ENCODE measurements around the gene NOL9. TPM values are rescaled to one million over a fixed set of nuclear protein-coding genes. Genes with fewer than 3 reads are reported as not detected.

NOL9 gene
- total RNA-seq, 1 donor from 2014 or later, result 32.5 TPM

DNA sequence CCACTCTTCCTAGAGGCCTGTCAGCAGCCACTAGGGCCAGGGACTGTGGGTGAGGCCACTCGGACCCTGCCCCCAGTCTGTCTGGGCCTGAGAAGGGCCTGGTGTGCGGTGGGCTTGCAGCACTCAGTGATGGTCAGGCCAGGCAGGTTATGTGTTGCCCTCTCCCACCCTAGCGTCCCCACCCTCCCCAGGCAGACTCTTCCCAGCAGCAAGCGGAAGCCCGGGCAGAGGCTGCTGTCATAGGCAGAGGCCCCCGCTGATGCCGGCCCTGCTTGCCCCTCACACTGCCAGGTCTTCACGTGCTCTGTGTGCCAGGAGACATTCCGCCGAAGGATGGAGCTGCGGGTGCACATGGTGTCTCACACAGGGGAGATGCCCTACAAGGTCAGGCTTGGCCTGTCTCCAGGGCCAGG, 32.1 kb upstream of the NOL9 start:
- DNase-seq (ENCODE audit: low read depth), result no peak

DNA sequence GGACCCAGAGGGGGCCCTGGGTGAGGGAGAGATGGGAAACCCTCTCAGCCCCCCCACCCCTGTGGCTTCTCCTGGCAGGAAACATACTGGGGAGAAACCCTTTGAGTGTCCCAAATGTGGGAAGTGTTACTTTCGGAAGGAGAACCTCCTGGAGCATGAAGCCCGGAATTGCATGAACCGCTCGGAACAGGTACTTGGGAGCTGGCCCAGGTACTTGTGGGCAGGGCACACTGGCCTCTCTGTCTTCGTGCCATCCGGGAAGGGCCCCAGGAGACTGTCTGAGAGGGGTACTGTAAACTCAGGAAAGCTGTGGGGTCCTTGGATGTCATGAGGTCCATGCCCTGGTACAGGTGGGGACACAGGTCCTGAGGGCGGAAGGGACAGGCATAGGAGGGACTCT, 31.5 kb upstream of the NOL9 start:
- Histone ChIP-seq H3K36me3 (ENCODE audit: control insufficient read depth, insufficient read depth, low read length) (peaks cover 4% of the 10 kb centered on the region), H3K27me3 (ENCODE audit: control insufficient read depth, insufficient read depth, low read length) (no peaks in the 10 kb centered on the region), H3K4me3 (ENCODE audit: low read depth, low read length) (no peak overlapping the region)
- TF ChIP-seq, protein P1, sequence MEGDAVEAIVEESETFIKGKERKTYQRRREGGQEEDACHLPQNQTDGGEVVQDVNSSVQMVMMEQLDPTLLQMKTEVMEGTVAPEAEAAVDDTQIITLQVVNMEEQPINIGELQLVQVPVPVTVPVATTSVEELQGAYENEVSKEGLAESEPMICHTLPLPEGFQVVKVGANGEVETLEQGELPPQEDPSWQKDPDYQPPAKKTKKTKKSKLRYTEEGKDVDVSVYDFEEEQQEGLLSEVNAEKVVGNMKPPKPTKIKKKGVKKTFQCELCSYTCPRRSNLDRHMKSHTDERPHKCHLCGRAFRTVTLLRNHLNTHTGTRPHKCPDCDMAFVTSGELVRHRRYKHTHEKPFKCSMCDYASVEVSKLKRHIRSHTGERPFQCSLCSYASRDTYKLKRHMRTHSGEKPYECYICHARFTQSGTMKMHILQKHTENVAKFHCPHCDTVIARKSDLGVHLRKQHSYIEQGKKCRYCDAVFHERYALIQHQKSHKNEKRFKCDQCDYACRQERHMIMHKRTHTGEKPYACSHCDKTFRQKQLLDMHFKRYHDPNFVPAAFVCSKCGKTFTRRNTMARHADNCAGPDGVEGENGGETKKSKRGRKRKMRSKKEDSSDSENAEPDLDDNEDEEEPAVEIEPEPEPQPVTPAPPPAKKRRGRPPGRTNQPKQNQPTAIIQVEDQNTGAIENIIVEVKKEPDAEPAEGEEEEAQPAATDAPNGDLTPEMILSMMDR (IDR thresholded peaks at IDR 0.05; ENCODE audit: insufficient read depth, low read length, poor library complexity, severe bottlenecking), result no peak
- no peak for DNase-seq (ENCODE audit: low read depth)

More for the DNA sequence above, 32.1 kb upstream of the NOL9 start:
- Histone ChIP-seq H3K36me3 (ENCODE audit: control insufficient read depth, insufficient read depth, low read length) (peaks cover 4% of the 10 kb centered on the region), H3K4me3 (ENCODE audit: low read depth, low read length) (no peak overlapping the region), H3K27me3 (ENCODE audit: control insufficient read depth, insufficient read depth, low read length) (no peaks in the 10 kb centered on the region)
- TF ChIP-seq, protein P1 (IDR thresholded peaks at IDR 0.05; ENCODE audit: insufficient read depth, low read length, poor library complexity, severe bottlenecking), result no peak

DNA sequence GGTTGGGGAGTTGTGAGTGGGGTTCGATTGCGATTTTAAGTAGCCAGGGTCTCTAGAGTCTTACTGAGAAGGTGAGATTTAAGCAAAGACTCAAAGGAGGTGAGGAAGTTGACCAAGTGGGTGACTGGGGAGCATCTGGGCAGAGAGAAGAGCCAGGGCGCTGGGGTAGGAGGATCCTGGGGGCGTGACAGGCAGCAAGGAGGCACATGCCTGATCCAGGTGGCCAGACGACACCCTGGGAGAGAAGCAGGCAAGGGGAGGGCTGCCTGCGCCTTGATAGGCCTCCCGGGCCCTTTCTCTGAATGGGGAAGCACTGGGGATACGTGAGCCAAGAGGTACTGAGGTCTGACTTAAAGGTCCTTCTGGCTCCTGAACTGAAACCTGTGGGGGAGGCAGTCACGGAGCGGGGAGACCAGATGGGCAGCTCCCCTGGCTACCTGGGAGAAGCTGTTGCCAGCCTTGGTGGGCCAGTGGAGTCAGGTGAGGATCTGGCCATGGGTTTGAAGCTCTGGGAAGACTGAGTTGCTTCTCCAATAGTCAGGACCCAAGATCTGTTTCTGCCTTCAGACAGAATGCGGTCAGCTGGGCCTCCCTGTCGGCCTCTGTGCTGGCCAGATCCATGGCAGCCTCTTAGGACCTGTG, 30.9 kb upstream of the NOL9 start:
- Histone ChIP-seq H3K4me3 (ENCODE audit: low read depth, low read length) (no peak overlapping the region), H3K36me3 (ENCODE audit: control insufficient read depth, insufficient read depth, low read length) (peaks cover 4% of the 10 kb centered on the region), H3K27me3 (ENCODE audit: control insufficient read depth, insufficient read depth, low read length) (no peaks in the 10 kb centered on the region)
- TF ChIP-seq, protein P1 (IDR thresholded peaks at IDR 0.05; ENCODE audit: insufficient read depth, low read length, poor library complexity, severe bottlenecking), result no peak
- no peak for DNase-seq (ENCODE audit: low read depth)

DNA sequence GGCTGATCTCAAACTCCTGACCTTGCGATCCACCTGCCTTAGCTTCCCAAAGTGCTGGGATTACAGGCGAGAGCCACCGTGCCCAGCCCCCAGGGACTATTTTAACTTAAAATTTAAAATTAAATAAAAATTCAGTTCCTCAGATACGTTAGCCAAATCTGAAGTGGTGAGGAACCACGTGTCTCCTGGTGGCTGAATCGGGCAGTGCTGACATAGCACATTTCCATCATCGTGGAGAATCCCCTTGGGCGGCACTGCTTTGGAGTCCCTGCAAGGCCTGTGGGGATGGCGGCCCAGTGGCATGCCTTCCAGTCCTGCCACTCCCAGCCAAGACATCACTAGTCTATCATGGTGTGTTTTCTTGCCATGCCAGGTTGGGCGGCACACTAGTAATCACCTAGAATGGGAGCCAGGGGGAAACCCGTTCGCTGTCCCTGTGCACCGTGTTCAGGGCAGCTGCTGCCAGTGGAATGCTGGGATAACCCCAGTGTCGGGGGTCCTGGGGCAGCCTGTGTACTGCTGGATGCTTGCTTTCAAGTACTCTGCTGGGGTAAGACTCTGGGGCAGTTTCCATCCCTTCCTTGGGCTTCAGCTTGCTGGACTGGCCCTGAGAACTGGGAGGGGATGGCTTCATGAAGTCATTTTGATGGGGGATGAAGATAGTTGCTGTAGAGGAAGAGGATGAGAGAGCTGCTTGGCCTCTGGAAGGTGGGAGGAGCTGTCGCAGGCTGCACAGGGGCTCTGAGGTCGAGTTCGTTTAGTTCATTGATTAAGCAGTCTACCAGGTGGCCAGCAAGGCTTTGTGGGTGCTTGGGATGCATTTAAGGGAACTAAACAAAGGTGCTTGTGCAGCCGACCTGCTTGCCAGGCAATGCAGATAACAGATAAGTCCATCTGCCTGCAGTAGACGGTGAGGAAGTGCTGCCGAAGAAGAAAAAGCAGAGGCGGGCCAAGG, 30.1 kb upstream of the NOL9 start:
- TF ChIP-seq, protein P1 (IDR thresholded peaks at IDR 0.05; ENCODE audit: insufficient read depth, low read length, poor library complexity, severe bottlenecking), result no peak
- no peak for DNase-seq (ENCODE audit: low read depth)
- Histone ChIP-seq H3K4me3 (ENCODE audit: low read depth, low read length) (no peak overlapping the region), H3K36me3 (ENCODE audit: control insufficient read depth, insufficient read depth, low read length) (peaks cover 4% of the 10 kb centered on the region), H3K27me3 (ENCODE audit: control insufficient read depth, insufficient read depth, low read length) (no peaks in the 10 kb centered on the region)

DNA sequence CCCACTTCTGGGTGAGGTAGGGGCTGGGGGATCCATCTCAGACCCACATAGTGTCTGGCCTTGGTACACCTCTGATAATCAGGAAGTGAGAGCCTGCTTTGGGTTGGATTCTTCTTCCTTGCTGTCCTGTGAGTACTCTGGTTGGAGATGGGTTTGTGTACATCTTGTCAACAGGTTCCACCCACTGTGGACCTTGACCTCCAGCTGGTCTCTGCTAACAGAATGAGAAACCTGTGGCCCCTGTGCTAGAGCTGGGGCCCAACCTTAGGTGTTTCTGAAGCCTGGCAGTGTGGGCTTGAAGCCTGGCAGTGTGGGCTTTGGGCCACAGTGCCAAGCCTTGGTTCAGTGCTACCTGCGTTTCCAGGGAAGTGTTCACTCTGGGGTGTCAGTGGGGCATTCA, 28.1 kb upstream of the NOL9 start:
- no peak overlapping the region for H3K4me3 ChIP-seq (ENCODE audit: low read depth, low read length)
- H3K27me3 ChIP-seq (ENCODE audit: control insufficient read depth, insufficient read depth, low read length), result no peaks in the 10 kb centered on the region
- TF ChIP-seq, protein P1 (IDR thresholded peaks at IDR 0.05; ENCODE audit: insufficient read depth, low read length, poor library complexity, severe bottlenecking), result no peak
- DNase-seq (ENCODE audit: low read depth), result no peak
- H3K36me3 ChIP-seq (ENCODE audit: control insufficient read depth, insufficient read depth, low read length), result no peaks in the 10 kb centered on the region

Measured in kidney epithelial cell (primary cell).